EH (cell line): ENCODE data around the gene TTYH1.
"Not testable (repeated sequence)": the region's sequence is repeated elsewhere in the genome, so short reads cannot be mapped to it uniquely, and the experiment has no call there.

Experiments used
- DNase-seq: peaks from one replicate; pipeline ENCODE4 v3.0.0-alpha.2; 2015; ENCODE audit warnings: low read depth

The TTYH1 gene

GRCh38 chr19:54444737-54445136 lies 29.5 kb downstream of the TTYH1 start:
- DNase-seq = no peak

- DNase-seq = not testable (repeated sequence)
Measured at GRCh38 chr19:54446349-54446748, 31.1 kb downstream of the TTYH1 start.

- peak; percentile 72 for DNase-seq
Measured at GRCh38 chr19:54448040-54448773, 32.9 kb downstream of the TTYH1 start.

GRCh38 chr19:54448774-54449700 lies 33.8 kb downstream of the TTYH1 start, which contains the start of gene LENG8:
LENG8 (plus strand) TSS chr19:54449199; CDS start chr19:54451345, 2,146 bp downstream.
- peak; percentile 97 for DNase-seq

GRCh38 chr19:54449701-54450069 lies 34.4 kb downstream of the TTYH1 start:
- DNase-seq = peak; percentile 45

GRCh38 chr19:54451331-54451871 lies 36.1 kb downstream of the TTYH1 start:
- DNase-seq = no peak

GRCh38 chr19:54451997-54452396 lies 36.7 kb downstream of the TTYH1 start:
- no peak for DNase-seq

- DNase-seq = no peak
Measured at GRCh38 chr19:54452626-54453025, 37.4 kb downstream of the TTYH1 start.

GRCh38 chr19:54453921-54454780 lies 38.9 kb downstream of the TTYH1 start:
- DNase-seq = no peak

- DNase-seq = no peak
Measured at GRCh38 chr19:54454781-54455675, 39.8 kb downstream of the TTYH1 start.

GRCh38 chr19:54455786-54456422 lies 40.6 kb downstream of the TTYH1 start:
- no peak for DNase-seq

- no peak for DNase-seq
Measured at GRCh38 chr19:54456423-54457373, 41.4 kb downstream of the TTYH1 start.

- no peak for DNase-seq
Measured at GRCh38 chr19:54457773-54458647, 42.7 kb downstream of the TTYH1 start.

- no peak for DNase-seq
Measured at GRCh38 chr19:54458648-54459281, 43.5 kb downstream of the TTYH1 start.

- DNase-seq = no peak
Measured at GRCh38 chr19:54459282-54460229, 44.3 kb downstream of the TTYH1 start.

GRCh38 chr19:54460230-54461005 lies 45.2 kb downstream of the TTYH1 start:
- DNase-seq = no peak
